Mesendoderm (in vitro differentiated cells): Measurements from ENCODE around the gene FGD4.
A peak's percentile ranks its signal among the peaks of the same experiment; 100 is the strongest.

Source experiments
- DNase-seq: peaks from one replicate; pipeline ENCODE4 v3.0.0; 2013
- H2AK5ac ChIP-seq: 2 replicates; pipeline ENCODE4 v1.6.1; 2013; ENCODE audit warnings: low read length, inconsistent platforms
- H2BK120ac ChIP-seq: 2 replicates; pipeline ENCODE4 v1.6.1; 2013; ENCODE audit warnings: low read depth, mild to moderate bottlenecking, low read length, moderate library complexity, mixed read lengths
- H2BK15ac ChIP-seq: replicated peaks from 2 replicates; pipeline ENCODE4 v1.6.1; 2013; ENCODE audit warnings: low read depth, mild to moderate bottlenecking, moderate library complexity
- H2BK5ac ChIP-seq: 2 replicates; pipeline ENCODE4 v1.6.1; 2013; ENCODE audit warnings: low read length, inconsistent platforms
- H3K18ac ChIP-seq: 2 replicates; pipeline ENCODE4 v1.6.1; 2013; ENCODE audit warnings: mild to moderate bottlenecking, low read length, mixed read lengths
- H3K23ac ChIP-seq: one replicate; pipeline ENCODE4 v1.6.1; 2013; ENCODE audit warnings: low read length
- H3K27ac ChIP-seq: 2 replicates; pipeline ENCODE4 v1.5.1; 2013; ENCODE audit warnings: low read depth, mild to moderate bottlenecking, inconsistent platforms, low read length, moderate library complexity
- H3K27me3 ChIP-seq: 2 replicates; pipeline ENCODE4 v1.6.1; 2013; ENCODE audit warnings: low read length, control low read depth, mild to moderate bottlenecking, inconsistent platforms; ENCODE audit not compliant: insufficient read depth, poor library complexity
- H3K36me3 ChIP-seq: 2 replicates; pipeline ENCODE4 v1.6.1; 2013; ENCODE audit warnings: low read length, inconsistent platforms; ENCODE audit not compliant: control insufficient read depth, insufficient read depth
- H3K4ac ChIP-seq: one replicate; pipeline ENCODE4 v1.6.1; 2013; ENCODE audit warnings: low read depth, mild to moderate bottlenecking, low read length, moderate library complexity
- H3K4me1 ChIP-seq: 2 replicates; pipeline ENCODE4 v1.6.1; 2013; ENCODE audit warnings: low read depth, low read length, inconsistent platforms; ENCODE audit not compliant: control insufficient read depth
- H3K4me2 ChIP-seq: 2 replicates; pipeline ENCODE4 v1.6.1; 2013; ENCODE audit warnings: low read length
- H3K4me3 ChIP-seq: 2 replicates; pipeline ENCODE4 v1.5.1; 2013; ENCODE audit warnings: mild to moderate bottlenecking, low read length
- H3K56ac ChIP-seq: one replicate; pipeline ENCODE4 v1.6.1; 2013; ENCODE audit warnings: low read length
- H3K79me1 ChIP-seq: 2 replicates; pipeline ENCODE4 v1.6.1; 2013; ENCODE audit warnings: low read length, inconsistent platforms
- H3K79me2 ChIP-seq: 2 replicates; pipeline ENCODE4 v1.6.1; 2013; ENCODE audit warnings: mild to moderate bottlenecking, low read length; ENCODE audit not compliant: control insufficient read depth, insufficient read depth
- H3K9ac ChIP-seq: 2 replicates; pipeline ENCODE4 v1.6.1; 2013; ENCODE audit warnings: low read length, inconsistent platforms
- H4K5ac ChIP-seq: one replicate; pipeline ENCODE4 v1.6.1; 2013; ENCODE audit warnings: low read length
- H4K8ac ChIP-seq: one replicate; pipeline ENCODE4 v1.6.1; 2013; ENCODE audit warnings: low read depth, mild to moderate bottlenecking, control low read depth, low read length, moderate library complexity
- WGBS: extraction: QIAGEN DNeasy Blood & Tissue Kit; methylation state at CpG from one replicate; pipeline ENCODE4 v1.1.7; 2013; ENCODE audit warnings: low lambda C conversion rate, missing lambda C conversion rate; ENCODE audit not compliant: insufficient coverage; ENCODE audit errors: extremely low coverage; 5-methylcytosine and 5-hydroxymethylcytosine counted together

FGD4 gene

GRCh38 chr12:32671930-32672780 is 272.8 kb downstream of the FGD4 start:
- Histone ChIP-seq H3K18ac (no peak overlapping the region), H4K5ac (no peak overlapping the region), H3K4me3 (no peak overlapping the region), H3K36me3 (no peaks in the 10 kb centered on the region), H3K23ac (no peak overlapping the region), H3K27me3 (no peaks in the 10 kb centered on the region), H2BK15ac (no peak overlapping the region), H2AK5ac (no peak overlapping the region), H2BK5ac (no peak overlapping the region), H3K79me2 (no peaks in the 10 kb centered on the region), H3K79me1 (no peaks in the 10 kb centered on the region), H3K56ac (no peak overlapping the region), H2BK120ac (no peak overlapping the region), H3K4me1 (no peaks in the 10 kb centered on the region), H3K4me2 (no peak overlapping the region), H3K4ac (no peak overlapping the region), H4K8ac (no peak overlapping the region), H3K9ac (no peak overlapping the region), H3K27ac (no peak overlapping the region)
- DNase-seq: peak; percentile 70
- no CpG with 5 or more reads among the region's 11 CpGs for WGBS

- Histone ChIP-seq H3K27ac (peak within 1 kb of the TSS; percentile 89), H3K79me1 (peaks cover 2% of the 10 kb centered on the region), H3K18ac (peak within 1 kb of the TSS; percentile 76), H2BK120ac (peak within 1 kb of the TSS; percentile 19), H4K5ac (no peak within 1 kb of the TSS), H3K9ac (peak within 1 kb of the TSS; percentile 78), H4K8ac (peak within 1 kb of the TSS; percentile 14), H3K27me3 (no peaks in the 10 kb centered on the region), H3K79me2 (peaks cover 34% of the 10 kb centered on the region), H3K4me2 (peak within 1 kb of the TSS; percentile 81), H3K36me3 (no peaks in the 10 kb centered on the region), H3K4me1 (no peaks in the 10 kb centered on the region), H3K4me3 (peak within 1 kb of the TSS; percentile 53), H3K23ac (no peak within 1 kb of the TSS), H3K4ac (no peak within 1 kb of the TSS), H2AK5ac (no peak within 1 kb of the TSS), H2BK15ac (no peak within 1 kb of the TSS), H2BK5ac (peak within 1 kb of the TSS; percentile 79), H3K56ac (peak within 1 kb of the TSS; percentile 95)
- peak; percentile 99 for DNase-seq
- WGBS: no CpG with 5 or more reads among the region's 76 CpGs
Observed at GRCh38 chr12:32679091-32679919, 279.9 kb downstream of the FGD4 start, which contains the start of gene DNM1L. Gene DNM1L, plus strand, starts transcription at chr12:32679301. Its CDS starts 63 bp downstream, at chr12:32679364.

- DNase-seq: no peak
- Histone ChIP-seq H3K4ac (no peak overlapping the region), H3K23ac (no peak overlapping the region), H2BK5ac (no peak overlapping the region), H3K4me2 (peak overlapping the region; percentile 81), H3K9ac (peak overlapping the region; percentile 78), H3K27ac (peak overlapping the region; percentile 89), H3K27me3 (no peaks in the 10 kb centered on the region), H3K56ac (peak overlapping the region; percentile 95), H3K36me3 (no peaks in the 10 kb centered on the region), H2AK5ac (no peak overlapping the region), H3K4me1 (no peaks in the 10 kb centered on the region), H2BK15ac (no peak overlapping the region), H3K79me1 (peaks cover 2% of the 10 kb centered on the region), H2BK120ac (no peak overlapping the region), H4K5ac (no peak overlapping the region), H3K18ac (peak overlapping the region; percentile 76), H3K4me3 (peak overlapping the region; percentile 53), H4K8ac (no peak overlapping the region), H3K79me2 (peaks cover 36% of the 10 kb centered on the region)
- no CpG with 5 or more reads among the region's 14 CpGs for whole genome bisulfite sequencing
Observed at GRCh38 chr12:32679920-32680237, 280.5 kb downstream of the FGD4 start.

GRCh38 chr12:32680787-32681186 is 281.4 kb downstream of the FGD4 start:
- Histone ChIP-seq H3K36me3 (no peaks in the 10 kb centered on the region), H3K4me2 (no peak overlapping the region), H3K79me1 (peaks cover 2% of the 10 kb centered on the region), H3K27ac (no peak overlapping the region), H3K9ac (no peak overlapping the region), H3K4me3 (no peak overlapping the region), H3K79me2 (peaks cover 42% of the 10 kb centered on the region), H2BK15ac (no peak overlapping the region), H3K56ac (no peak overlapping the region), H3K4me1 (no peaks in the 10 kb centered on the region), H2BK120ac (no peak overlapping the region), H2BK5ac (no peak overlapping the region), H4K5ac (no peak overlapping the region), H3K23ac (no peak overlapping the region), H3K4ac (no peak overlapping the region), H4K8ac (no peak overlapping the region), H3K18ac (no peak overlapping the region), H3K27me3 (no peaks in the 10 kb centered on the region), H2AK5ac (no peak overlapping the region)
- no peak for DNase-seq

GRCh38 chr12:32681272-32681671 is 281.9 kb downstream of the FGD4 start:
- no peak for DNase-seq
- Histone ChIP-seq H3K9ac (no peak overlapping the region), H3K4me2 (no peak overlapping the region), H3K79me2 (peaks cover 43% of the 10 kb centered on the region), H3K23ac (no peak overlapping the region), H3K18ac (no peak overlapping the region), H2AK5ac (no peak overlapping the region), H3K4me3 (no peak overlapping the region), H3K79me1 (peaks cover 2% of the 10 kb centered on the region), H3K36me3 (no peaks in the 10 kb centered on the region), H2BK120ac (no peak overlapping the region), H3K56ac (no peak overlapping the region), H4K5ac (no peak overlapping the region), H3K4me1 (no peaks in the 10 kb centered on the region), H4K8ac (no peak overlapping the region), H3K4ac (no peak overlapping the region), H3K27me3 (no peaks in the 10 kb centered on the region), H2BK15ac (no peak overlapping the region), H2BK5ac (no peak overlapping the region), H3K27ac (no peak overlapping the region)
- no CpG with 5 or more reads among the region's 11 CpGs for WGBS
